ENCODE measurements around the gene SDCCAG8.

SDCCAG8 gene

DNA sequence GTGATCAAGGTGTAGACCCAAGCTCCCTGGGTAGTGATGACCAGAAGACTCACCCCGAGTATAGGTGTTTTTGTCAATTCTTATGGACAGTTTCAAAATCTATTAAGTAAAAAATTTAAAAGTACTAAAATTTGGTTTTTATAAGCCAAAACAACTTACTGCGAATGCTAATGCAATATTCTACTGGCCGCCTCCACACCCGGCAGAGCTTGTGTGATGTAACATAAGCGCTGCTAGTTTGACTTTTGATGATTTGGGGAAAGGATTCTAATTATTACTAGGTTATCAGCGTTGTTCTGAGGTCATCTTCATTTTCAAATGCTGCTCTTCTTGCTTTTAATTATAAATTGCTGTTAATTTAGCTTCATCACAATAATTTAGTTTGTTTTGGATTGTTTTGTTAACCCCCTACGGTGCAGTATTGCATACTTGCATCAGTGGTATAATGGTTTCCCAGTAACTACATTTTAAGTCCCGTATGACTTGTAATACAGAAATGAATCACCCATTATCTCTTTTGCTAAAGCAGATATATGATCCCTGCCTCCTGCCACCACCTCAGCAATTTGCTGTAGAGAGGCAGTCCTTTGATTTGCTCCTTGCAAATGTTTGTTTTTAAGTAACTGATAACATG, 178.0 kb downstream of the SDCCAG8 start:
- TF ChIP-seq, protein P1, sequence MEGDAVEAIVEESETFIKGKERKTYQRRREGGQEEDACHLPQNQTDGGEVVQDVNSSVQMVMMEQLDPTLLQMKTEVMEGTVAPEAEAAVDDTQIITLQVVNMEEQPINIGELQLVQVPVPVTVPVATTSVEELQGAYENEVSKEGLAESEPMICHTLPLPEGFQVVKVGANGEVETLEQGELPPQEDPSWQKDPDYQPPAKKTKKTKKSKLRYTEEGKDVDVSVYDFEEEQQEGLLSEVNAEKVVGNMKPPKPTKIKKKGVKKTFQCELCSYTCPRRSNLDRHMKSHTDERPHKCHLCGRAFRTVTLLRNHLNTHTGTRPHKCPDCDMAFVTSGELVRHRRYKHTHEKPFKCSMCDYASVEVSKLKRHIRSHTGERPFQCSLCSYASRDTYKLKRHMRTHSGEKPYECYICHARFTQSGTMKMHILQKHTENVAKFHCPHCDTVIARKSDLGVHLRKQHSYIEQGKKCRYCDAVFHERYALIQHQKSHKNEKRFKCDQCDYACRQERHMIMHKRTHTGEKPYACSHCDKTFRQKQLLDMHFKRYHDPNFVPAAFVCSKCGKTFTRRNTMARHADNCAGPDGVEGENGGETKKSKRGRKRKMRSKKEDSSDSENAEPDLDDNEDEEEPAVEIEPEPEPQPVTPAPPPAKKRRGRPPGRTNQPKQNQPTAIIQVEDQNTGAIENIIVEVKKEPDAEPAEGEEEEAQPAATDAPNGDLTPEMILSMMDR (IDR thresholded peaks at IDR 0.05) = no peak
- Histone ChIP-seq H3K9ac (no peak overlapping the region), H3K27ac (no peak overlapping the region), H3K36me3 (ENCODE audit: control insufficient read depth, insufficient read depth, low read length) (no peaks in the 10 kb centered on the region), H3K79me2 (no peaks in the 10 kb centered on the region), H3K4me1 (peaks cover 7% of the 10 kb centered on the region), H2AFZ (no peak overlapping the region), H3K27me3 (ENCODE audit: control insufficient read depth, insufficient read depth, low read length) (no peaks in the 10 kb centered on the region), H3K4me2 (ENCODE audit: low read length) (no peak overlapping the region), H3K9me3 (ENCODE audit: control insufficient read depth, low read length) (no peaks in the 10 kb centered on the region), H3K4me3 (ENCODE audit: low read depth, low read length) (no peak overlapping the region)

DNA sequence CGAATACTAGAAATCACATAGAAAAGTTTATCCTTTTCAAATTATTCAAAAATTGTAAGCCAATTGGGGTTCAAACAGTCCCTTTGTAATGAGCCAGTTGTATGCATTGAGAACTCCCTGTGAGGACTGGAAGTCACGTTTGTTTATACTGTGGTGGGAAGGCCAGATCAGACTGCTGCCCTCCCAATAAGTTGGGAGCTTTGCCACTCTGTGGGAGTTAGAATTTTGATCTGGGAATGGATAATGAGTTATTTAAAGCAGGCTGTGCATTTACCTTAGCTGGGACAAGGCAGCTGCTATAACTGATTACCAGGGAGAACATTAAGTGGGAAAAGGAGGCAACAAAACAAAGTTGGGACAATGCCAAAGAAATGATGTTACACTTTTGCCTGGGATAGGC, 178.8 kb downstream of the SDCCAG8 start:
- TF ChIP-seq, protein P1 (IDR thresholded peaks at IDR 0.05) = no peak
- no peak overlapping the region for H3K4me3 ChIP-seq (ENCODE audit: low read depth, low read length)
- no peak overlapping the region for H3K4me2 ChIP-seq (ENCODE audit: low read length)
- H3K9ac ChIP-seq = no peak overlapping the region
- no peak overlapping the region for H3K27ac ChIP-seq
- H3K9me3 ChIP-seq (ENCODE audit: control insufficient read depth, low read length) = no peaks in the 10 kb centered on the region
- H3K79me2 ChIP-seq = no peaks in the 10 kb centered on the region
- no peaks in the 10 kb centered on the region for H3K36me3 ChIP-seq (ENCODE audit: control insufficient read depth, insufficient read depth, low read length)
- no peak overlapping the region for H2AFZ ChIP-seq
- peaks cover 7% of the 10 kb centered on the region for H3K4me1 ChIP-seq
- H3K27me3 ChIP-seq (ENCODE audit: control insufficient read depth, insufficient read depth, low read length) = no peaks in the 10 kb centered on the region

DNA sequence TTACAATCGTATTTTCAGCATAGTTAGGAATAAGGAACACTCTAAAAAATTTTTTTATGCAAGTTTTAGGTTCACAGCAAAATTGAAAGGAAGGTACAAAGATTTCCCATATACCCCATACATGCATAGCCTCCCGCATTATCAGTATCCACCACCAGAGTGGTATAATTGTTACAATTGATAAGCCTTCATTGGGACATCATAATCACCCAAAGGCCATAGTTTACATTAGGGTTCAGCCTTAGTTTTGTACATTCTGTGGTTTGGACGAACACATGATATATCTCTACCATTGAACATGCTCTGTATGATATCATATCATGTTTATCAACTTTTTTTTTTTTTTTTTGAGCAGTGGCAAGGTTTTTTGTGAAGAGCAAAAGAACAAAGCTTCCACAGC, 180.0 kb downstream of the SDCCAG8 start:
- Histone ChIP-seq H3K9ac (no peak overlapping the region), H3K27me3 (ENCODE audit: control insufficient read depth, insufficient read depth, low read length) (no peaks in the 10 kb centered on the region), H3K36me3 (ENCODE audit: control insufficient read depth, insufficient read depth, low read length) (no peaks in the 10 kb centered on the region), H3K4me3 (ENCODE audit: low read depth, low read length) (no peak overlapping the region), H3K27ac (no peak overlapping the region), H3K9me3 (ENCODE audit: control insufficient read depth, low read length) (no peaks in the 10 kb centered on the region), H2AFZ (no peak overlapping the region), H3K4me2 (ENCODE audit: low read length) (no peak overlapping the region), H3K4me1 (peaks cover 7% of the 10 kb centered on the region), H3K79me2 (no peaks in the 10 kb centered on the region)
- TF ChIP-seq, protein P1 (IDR thresholded peaks at IDR 0.05) = no peak

DNA sequence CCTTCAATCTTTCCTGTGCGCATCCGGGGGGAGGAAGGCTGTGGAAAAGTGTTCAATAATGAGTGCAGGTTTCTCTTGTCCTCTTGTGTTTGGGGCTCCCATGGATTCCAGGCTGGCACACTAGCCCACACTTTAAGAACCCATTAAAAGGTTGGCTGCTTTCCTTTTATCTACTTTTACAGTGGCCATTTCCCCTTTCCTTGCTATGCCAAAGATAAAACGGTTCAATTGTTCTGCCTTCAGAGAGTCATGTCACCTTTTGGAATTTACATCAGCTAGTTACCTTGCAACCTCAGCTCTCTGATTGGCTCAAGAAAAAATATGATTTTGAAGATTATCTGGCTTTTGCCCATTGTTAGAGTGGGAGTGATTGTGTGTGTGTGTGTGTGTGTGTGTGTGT, 182.3 kb downstream of the SDCCAG8 start:
- Histone ChIP-seq H2AFZ (no peak overlapping the region), H3K9me3 (ENCODE audit: control insufficient read depth, low read length) (no peaks in the 10 kb centered on the region), H3K4me1 (peaks cover 7% of the 10 kb centered on the region), H3K36me3 (ENCODE audit: control insufficient read depth, insufficient read depth, low read length) (no peaks in the 10 kb centered on the region), H3K4me3 (ENCODE audit: low read depth, low read length) (no peak overlapping the region), H3K27ac (no peak overlapping the region), H3K9ac (no peak overlapping the region), H3K27me3 (ENCODE audit: control insufficient read depth, insufficient read depth, low read length) (no peaks in the 10 kb centered on the region), H3K79me2 (no peaks in the 10 kb centered on the region), H3K4me2 (ENCODE audit: low read length) (no peak overlapping the region)
- TF ChIP-seq, protein P1 (IDR thresholded peaks at IDR 0.05) = no peak

DNA sequence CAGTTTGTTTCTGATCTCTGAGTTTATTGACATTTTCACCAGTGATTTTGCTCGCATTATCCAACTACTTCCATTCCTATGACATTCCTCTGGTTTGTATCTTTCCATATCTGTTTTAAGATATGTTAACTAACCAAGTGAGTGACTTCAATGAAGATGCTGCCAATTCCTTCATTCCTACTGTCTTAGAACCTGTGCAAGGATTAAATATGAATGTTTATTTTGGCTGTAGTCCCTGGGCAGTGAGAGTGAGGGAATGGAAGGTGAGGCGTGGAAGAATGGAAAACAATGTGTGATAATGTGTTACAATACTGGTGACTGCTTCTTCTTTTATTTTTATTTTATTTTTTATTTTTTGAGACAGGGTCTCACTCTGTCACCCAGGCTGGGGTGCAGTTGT, 183.0 kb downstream of the SDCCAG8 start:
- Histone ChIP-seq H2AFZ (no peak overlapping the region), H3K4me1 (peaks cover 3% of the 10 kb centered on the region), H3K4me2 (ENCODE audit: low read length) (no peak overlapping the region), H3K27me3 (ENCODE audit: control insufficient read depth, insufficient read depth, low read length) (no peaks in the 10 kb centered on the region), H3K27ac (no peak overlapping the region), H3K36me3 (ENCODE audit: control insufficient read depth, insufficient read depth, low read length) (no peaks in the 10 kb centered on the region), H3K9me3 (ENCODE audit: control insufficient read depth, low read length) (no peaks in the 10 kb centered on the region), H3K9ac (no peak overlapping the region), H3K79me2 (no peaks in the 10 kb centered on the region), H3K4me3 (ENCODE audit: low read depth, low read length) (no peak overlapping the region)
- TF ChIP-seq, protein P1 (IDR thresholded peaks at IDR 0.05) = no peak
